ENCODE measurements around the gene NCAPH2.

The NCAPH2 gene

DNA sequence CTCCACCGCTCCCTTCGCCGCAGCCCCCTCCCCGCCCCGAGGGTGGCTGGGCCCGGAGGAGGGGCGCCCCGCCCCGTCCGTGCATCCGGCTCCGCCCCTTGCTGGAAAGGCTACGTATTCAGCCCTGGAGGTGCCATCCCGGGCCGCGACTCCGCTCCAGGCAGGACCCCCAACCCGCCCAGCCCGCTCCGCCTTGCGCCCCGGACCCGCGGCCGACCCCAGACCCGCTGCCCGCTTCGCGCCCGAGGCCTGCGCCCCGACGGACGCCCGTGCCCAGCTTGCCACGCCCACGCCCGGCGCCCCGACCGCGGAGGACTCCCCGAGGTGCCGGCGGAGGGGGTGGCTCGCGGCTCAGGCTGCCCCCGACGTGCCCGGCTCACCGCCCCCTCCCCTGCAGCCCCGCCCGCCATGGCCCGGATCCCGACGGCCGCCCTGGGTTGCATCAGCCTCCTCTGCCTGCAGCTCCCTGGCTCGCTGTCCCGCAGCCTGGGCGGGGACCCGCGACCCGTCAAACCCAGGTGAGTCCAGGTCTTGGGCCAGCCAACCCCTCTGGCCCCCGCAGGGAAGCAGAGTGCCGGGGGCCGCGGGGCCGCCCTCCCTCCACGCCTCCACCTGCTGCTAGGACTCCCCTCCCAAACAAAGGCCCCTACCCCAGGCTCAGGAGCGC lies 26.5 kb upstream of the NCAPH2 start, which contains the start of gene ADM2:
TSS of gene ADM2 (plus strand) at position 104 of the 667 bp plus-strand sequence. CDS start at position 409, 305 bp downstream.
- DNase-seq (ENCODE audit: low read depth): no peak
- peak within 1 kb of the TSS; percentile 59 for H3K4me3 ChIP-seq (ENCODE audit: low read depth, low read length)
- TF ChIP-seq, protein P1, sequence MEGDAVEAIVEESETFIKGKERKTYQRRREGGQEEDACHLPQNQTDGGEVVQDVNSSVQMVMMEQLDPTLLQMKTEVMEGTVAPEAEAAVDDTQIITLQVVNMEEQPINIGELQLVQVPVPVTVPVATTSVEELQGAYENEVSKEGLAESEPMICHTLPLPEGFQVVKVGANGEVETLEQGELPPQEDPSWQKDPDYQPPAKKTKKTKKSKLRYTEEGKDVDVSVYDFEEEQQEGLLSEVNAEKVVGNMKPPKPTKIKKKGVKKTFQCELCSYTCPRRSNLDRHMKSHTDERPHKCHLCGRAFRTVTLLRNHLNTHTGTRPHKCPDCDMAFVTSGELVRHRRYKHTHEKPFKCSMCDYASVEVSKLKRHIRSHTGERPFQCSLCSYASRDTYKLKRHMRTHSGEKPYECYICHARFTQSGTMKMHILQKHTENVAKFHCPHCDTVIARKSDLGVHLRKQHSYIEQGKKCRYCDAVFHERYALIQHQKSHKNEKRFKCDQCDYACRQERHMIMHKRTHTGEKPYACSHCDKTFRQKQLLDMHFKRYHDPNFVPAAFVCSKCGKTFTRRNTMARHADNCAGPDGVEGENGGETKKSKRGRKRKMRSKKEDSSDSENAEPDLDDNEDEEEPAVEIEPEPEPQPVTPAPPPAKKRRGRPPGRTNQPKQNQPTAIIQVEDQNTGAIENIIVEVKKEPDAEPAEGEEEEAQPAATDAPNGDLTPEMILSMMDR (IDR thresholded peaks at IDR 0.05; ENCODE audit: low read depth, low read length, missing control alignments): no peak

DNA sequence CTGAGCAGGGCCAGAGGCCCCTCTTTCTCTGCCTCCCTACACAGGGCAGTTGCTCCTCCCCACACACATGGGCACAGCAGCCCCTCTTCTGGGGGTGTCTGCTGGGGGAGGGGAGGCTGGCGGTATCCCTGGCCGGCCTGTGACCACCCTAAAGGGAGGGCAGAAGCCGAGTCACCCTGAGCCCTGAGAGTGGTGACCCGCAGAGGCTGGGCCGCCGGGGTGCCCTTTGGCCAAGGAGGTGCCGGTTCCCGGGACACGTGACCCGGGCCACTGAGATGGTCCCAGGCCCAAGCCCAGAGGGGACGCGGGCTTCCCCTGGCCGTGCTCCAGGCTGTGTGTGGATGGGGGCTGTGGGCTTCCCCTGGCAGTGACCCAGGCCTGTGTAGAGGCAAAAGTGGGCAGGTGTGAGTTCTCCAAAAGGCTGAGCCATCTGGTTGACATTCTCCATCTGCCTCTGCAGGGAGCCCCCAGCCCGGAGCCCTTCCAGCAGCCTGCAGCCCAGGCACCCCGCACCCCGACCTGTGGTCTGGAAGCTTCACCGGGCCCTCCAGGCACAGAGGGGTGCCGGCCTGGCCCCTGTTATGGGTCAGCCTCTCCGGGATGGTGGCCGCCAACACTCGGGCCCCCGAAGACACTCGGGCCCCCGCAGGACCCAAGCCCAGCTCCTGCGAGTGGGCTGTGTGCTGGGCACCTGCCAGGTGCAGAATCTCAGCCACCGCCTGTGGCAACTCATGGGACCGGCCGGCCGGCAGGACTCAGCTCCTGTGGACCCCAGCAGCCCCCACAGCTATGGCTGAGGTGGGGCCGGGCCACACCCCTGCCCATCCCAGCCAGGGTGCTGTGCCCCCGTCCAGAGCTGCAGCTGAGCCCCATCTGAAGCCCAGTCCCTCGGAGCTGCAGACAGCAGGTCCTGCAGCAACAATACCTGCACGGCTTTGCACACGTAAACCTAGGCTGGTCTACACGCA lies 25.6 kb upstream of the NCAPH2 start:
- peak overlapping the region; percentile 59 for H3K4me3 ChIP-seq (ENCODE audit: low read depth, low read length)
- TF ChIP-seq, protein P1 (IDR thresholded peaks at IDR 0.05; ENCODE audit: low read depth, low read length, missing control alignments): no peak
- DNase-seq (ENCODE audit: low read depth): no peak

DNA sequence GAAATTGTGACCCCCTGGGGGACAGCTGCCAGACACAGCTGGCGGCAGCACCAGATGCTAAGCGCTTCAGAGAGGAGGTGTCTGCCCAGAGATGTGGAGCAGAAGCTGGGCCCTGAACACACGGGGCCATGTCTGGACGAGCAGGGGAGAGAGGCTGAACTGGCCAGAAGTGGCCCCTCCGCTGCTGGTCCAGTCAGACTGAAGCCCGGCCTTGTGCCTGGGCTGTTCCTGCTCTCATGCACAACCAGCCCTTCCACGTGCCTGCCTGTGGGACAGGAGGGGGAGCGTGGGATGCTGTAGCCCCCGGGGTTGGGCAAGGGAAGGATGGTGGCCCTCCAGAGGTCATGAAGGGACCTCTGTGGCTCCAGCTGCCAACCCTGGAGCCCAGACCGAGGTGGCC lies 24.9 kb upstream of the NCAPH2 start:
- TF ChIP-seq, protein P1 (IDR thresholded peaks at IDR 0.05; ENCODE audit: low read depth, low read length, missing control alignments): no peak
- no peak overlapping the region for H3K4me3 ChIP-seq (ENCODE audit: low read depth, low read length)
- DNase-seq (ENCODE audit: low read depth): no peak

DNA sequence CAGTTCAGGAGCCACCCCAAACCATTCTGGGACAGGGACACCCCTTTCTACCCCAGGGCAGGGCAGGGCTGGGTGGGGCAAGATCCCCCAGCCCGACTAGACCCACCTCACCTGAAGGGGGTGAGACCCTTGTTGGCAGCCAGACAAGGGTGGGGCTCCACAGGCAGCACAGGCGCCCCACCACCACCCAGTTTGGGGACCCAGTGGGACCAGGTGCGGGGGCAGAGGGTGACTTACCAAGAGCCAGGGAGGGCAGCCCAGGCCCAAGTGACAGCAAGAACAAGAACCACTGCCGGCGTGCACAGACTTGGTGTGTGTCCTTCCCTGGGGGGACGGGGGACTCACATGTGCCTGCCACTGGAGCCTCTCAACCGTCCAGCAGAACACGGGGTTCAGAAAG lies 24.5 kb upstream of the NCAPH2 start:
- H3K4me3 ChIP-seq (ENCODE audit: low read depth, low read length): no peak overlapping the region

DNA sequence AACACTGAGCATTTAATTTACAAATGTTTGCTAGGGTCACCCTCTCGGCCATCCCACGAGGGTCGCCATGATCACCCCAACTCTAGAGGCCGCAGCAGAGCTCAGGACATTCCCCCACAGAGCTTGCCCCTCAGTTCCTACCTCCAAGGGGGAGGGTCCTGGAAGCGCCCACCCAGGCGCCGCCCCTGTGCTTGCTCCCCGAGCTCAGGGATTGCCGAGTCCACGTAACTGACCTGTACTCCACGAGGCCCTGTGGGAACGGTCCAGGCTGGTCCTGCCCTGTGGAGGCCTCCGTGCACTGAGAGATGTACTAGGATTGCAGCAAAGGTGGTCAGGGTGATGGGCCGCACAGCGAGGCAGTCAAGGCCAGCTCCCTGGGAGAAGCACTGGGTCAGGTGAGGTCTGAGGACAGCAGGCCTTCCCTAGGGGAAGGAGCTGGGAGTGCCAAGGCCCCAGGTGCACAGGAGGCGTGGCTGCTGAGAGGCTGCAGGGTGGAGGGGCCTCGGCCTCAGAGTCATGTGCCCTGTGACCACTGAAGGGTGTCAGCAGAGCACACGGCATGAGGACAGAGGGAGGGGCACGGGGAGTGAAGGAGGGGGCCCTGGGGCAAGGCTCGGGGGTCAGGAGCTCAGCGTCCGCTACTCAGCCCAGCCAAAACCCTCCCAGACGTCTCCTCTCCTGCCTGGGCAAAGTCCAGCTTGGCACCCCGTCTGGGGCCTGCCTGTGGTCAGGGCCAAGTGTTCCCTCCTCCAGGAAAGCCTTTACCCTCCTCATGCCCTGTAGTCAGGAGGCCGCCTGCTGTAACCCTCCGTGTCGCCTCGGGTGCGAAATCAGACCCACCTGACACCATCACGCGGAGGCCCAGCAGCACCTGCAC lies 23.8 kb upstream of the NCAPH2 start:
- TF ChIP-seq, protein P1 (IDR thresholded peaks at IDR 0.05; ENCODE audit: low read depth, low read length, missing control alignments): no peak
- DNase-seq (ENCODE audit: low read depth): no peak
- no peak overlapping the region for H3K4me3 ChIP-seq (ENCODE audit: low read depth, low read length)

More for the DNA sequence above, 24.5 kb upstream of the NCAPH2 start:
- TF ChIP-seq, protein P1 (IDR thresholded peaks at IDR 0.05; ENCODE audit: low read depth, low read length, missing control alignments): no peak
- DNase-seq (ENCODE audit: low read depth): no peak
